DND-41 (cell line): ENCODE measurements around the gene VPREB3.

ENCODE experiments used
- CTCF ChIP-seq: IDR thresholded peaks from 2 replicates; pipeline ENCODE4 v1.5.1; 2012; ENCODE audit warnings: borderline replicate concordance, low read length, moderate library complexity, mild to moderate bottlenecking; ENCODE audit not compliant: poor library complexity, severe bottlenecking; ENCODE audit errors: extremely low read depth
- EZH2 ChIP-seq: IDR thresholded peaks from 3 replicates; pipeline ENCODE4 v1.6.1; 2012; ENCODE audit warnings: borderline replicate concordance, low read depth, mild to moderate bottlenecking, moderate library complexity, low read length, inconsistent platforms; ENCODE audit not compliant: severe bottlenecking

- no peak for TF ChIP-seq CTCF
- TF ChIP-seq EZH2 = no peak
These were observed 24.3 kb upstream of the VPREB3 start for GRCh38 chr22:23778577-23778900.
